GM21619 (cell line): Measurements from ENCODE around the gene MAPK12.

Experiments
- ATAC-seq: cut with Tn5 transposase; IDR thresholded peaks from one replicate; pipeline ENCODE4 v1.9.1; 2021; ENCODE audit not compliant: unreplicated experiment

The MAPK12 gene

GRCh38 chr22:50269573-50269969 is 8.1 kb upstream of the MAPK12 start:
- no peak for ATAC-seq

- ATAC-seq = no peak
These were observed 7.2 kb upstream of the MAPK12 start for GRCh38 chr22:50268655-50269113.

- no peak for ATAC-seq
These were observed 6.3 kb upstream of the MAPK12 start for GRCh38 chr22:50267591-50268390.

- ATAC-seq = no peak
These were observed 5.5 kb upstream of the MAPK12 start for GRCh38 chr22:50266994-50267393.

GRCh38 chr22:50264946-50265669 is 3.6 kb upstream of the MAPK12 start:
- ATAC-seq = no peak

GRCh38 chr22:50264104-50264745 is 2.7 kb upstream of the MAPK12 start:
- ATAC-seq = no peak

GRCh38 chr22:50262973-50263617 is 1.6 kb upstream of the MAPK12 start:
- ATAC-seq = no peak

GRCh38 chr22:50262460-50262911 is 1.0 kb upstream of the MAPK12 start:
- no peak for ATAC-seq

- ATAC-seq = no peak
These were observed 475 bp downstream of the MAPK12 start for GRCh38 chr22:50260801-50261614.

GRCh38 chr22:50260434-50260800 is 1.1 kb downstream of the MAPK12 start:
- no peak for ATAC-seq

GRCh38 chr22:50259302-50259701 is 2.2 kb downstream of the MAPK12 start:
- no peak for ATAC-seq

- ATAC-seq = no peak
These were observed 2.9 kb downstream of the MAPK12 start for GRCh38 chr22:50258361-50259292.

GRCh38 chr22:50257451-50258360 is 3.8 kb downstream of the MAPK12 start:
- ATAC-seq = no peak

- no peak for ATAC-seq
These were observed 4.4 kb downstream of the MAPK12 start for GRCh38 chr22:50257041-50257440.

- no peak for ATAC-seq
These were observed 5.1 kb downstream of the MAPK12 start for GRCh38 chr22:50256258-50256862.

GRCh38 chr22:50255607-50256006 is 5.9 kb downstream of the MAPK12 start:
- ATAC-seq = no peak

- no peak for ATAC-seq
These were observed 6.4 kb downstream of the MAPK12 start for GRCh38 chr22:50255099-50255498.

- ATAC-seq = no peak
These were observed 7.5 kb downstream of the MAPK12 start for GRCh38 chr22:50253941-50254340.
